Right atrium auricular region (tissue), 2 donors: Measurements from ENCODE around the gene CYP39A1. TPM values are rescaled to one million over a fixed set of nuclear protein-coding genes. Genes with fewer than 3 reads are reported as not detected.

Experiments
- DNase-seq: peaks from one replicate; pipeline ENCODE4 v3.0.0-alpha.2; 2019; ENCODE audit warnings: low spot score
- H3K27ac ChIP-seq, 2 donors: fragments of 200-600 bp; sonication (generic); 1 replicate in 1 of 2; 2 replicates in 1 of 2; pipeline ENCODE4 v1.5.1; 2016 to 2019
- H3K27me3 ChIP-seq, 2 donors: fragments of 200-600 bp; sonication (generic); one replicate each; pipeline versions ENCODE4 v1.5.1 to v1.6.0; 2017 to 2019
- H3K36me3 ChIP-seq: fragments of 200-600 bp; sonication (generic); one replicate; pipeline ENCODE4 v1.5.1; 2016
- H3K4me1 ChIP-seq, 2 donors: fragments of 200-600 bp; sonication (generic); one replicate each; pipeline versions ENCODE4 v1.5.1 to v1.6.0; 2017 to 2019
- H3K4me3 ChIP-seq, 2 donors: fragments of 200-600 bp; sonication (generic); 1 replicate in 1 of 2; 2 replicates in 1 of 2; pipeline ENCODE4 v1.5.1; 2017 to 2019; ENCODE audit warnings: mild to moderate bottlenecking in 1 of 2, moderate library complexity in 1 of 2
- H3K9me3 ChIP-seq, 2 donors: fragments of 200-600 bp; sonication (generic); one replicate each; pipeline ENCODE4 v1.5.1; 2019
- total RNA-seq, 2 donors: library from RNA; depleted of rRNA; stranded (reverse); fragments of >200 nt; gene quantifications; one replicate each; pipeline ENCODE4 v1.1.0, GENCODE V29; 2016
- TF ChIP-seq, protein P1 (sequence below), 2 donors: fragments of 200-600 bp; sonication (generic); IDR thresholded peaks; one replicate each; pipeline ENCODE4 v1.5.1; 2019; ENCODE audit warnings: antibody characterized with exemption in 2 of 2

The CYP39A1 gene
- total RNA-seq, 2 donors from 2014 or later, result 6.3 to 7.0 TPM

DNA sequence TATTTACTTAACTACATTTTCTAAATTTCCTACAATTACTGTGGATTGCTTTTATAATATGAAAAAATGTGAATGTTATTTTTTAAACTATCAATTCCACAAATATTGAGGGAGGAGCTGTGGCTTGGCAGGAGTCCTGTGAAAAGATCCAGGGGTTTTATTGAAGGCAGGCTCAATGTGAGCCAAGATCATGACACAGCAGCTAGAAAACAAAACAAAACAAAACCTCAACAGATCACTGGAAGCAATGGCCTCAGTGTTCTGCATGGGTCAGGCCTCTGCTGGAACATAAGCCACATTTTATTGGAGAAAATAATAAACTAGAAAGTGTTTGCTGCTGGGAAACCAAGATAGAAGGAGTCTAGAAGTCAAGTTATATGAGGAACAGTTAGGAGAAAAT lies 142.0 kb downstream of the CYP39A1 start:
- Histone ChIP-seq H3K4me3 (no peak overlapping the region), H3K27ac (peak overlapping the region; percentile 60 to 89), H3K27me3 (no peaks in the 10 kb centered on the region), H3K9me3 (no peaks in the 10 kb centered on the region), H3K36me3 (no peaks in the 10 kb centered on the region), H3K4me1 (peaks cover 0 to 72% of the 10 kb centered on the region in 2 donors)
- TF ChIP-seq, protein P1, sequence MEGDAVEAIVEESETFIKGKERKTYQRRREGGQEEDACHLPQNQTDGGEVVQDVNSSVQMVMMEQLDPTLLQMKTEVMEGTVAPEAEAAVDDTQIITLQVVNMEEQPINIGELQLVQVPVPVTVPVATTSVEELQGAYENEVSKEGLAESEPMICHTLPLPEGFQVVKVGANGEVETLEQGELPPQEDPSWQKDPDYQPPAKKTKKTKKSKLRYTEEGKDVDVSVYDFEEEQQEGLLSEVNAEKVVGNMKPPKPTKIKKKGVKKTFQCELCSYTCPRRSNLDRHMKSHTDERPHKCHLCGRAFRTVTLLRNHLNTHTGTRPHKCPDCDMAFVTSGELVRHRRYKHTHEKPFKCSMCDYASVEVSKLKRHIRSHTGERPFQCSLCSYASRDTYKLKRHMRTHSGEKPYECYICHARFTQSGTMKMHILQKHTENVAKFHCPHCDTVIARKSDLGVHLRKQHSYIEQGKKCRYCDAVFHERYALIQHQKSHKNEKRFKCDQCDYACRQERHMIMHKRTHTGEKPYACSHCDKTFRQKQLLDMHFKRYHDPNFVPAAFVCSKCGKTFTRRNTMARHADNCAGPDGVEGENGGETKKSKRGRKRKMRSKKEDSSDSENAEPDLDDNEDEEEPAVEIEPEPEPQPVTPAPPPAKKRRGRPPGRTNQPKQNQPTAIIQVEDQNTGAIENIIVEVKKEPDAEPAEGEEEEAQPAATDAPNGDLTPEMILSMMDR (IDR thresholded peaks at IDR 0.05), result no peak
- no peak for DNase-seq

DNA sequence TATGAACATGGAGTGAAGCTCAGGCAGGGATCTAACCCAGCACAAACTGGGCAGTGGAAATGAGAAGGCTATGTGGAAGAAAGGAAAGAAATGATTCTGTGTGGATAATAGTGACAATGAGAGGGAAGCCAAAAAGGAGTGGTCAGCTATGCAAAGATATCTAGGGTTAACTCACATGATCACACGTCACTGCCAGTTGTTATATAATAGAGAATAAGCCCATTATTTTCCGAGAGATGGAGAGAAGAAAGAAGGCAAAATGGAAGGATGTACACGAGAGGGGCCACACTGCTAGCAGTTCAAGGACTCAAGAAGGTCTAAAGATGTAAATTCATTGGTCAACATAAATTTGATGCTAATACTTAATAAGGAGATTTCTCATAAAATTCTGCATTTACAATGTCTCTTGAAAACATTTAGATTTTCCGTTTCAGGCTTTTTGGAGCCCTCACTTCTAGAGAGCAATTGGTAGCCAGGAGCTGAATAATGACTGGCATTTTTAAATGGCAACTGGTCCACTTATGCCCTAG lies 142.6 kb downstream of the CYP39A1 start:
- Histone ChIP-seq H3K9me3 (no peaks in the 10 kb centered on the region), H3K4me1 (peaks cover 0 to 78% of the 10 kb centered on the region in 2 donors), H3K27me3 (no peaks in the 10 kb centered on the region), H3K27ac (peak overlapping the region; percentile 60 to 89), H3K36me3 (no peaks in the 10 kb centered on the region), H3K4me3 (no peak overlapping the region)
- DNase-seq, result no peak
- TF ChIP-seq, protein P1 (IDR thresholded peaks at IDR 0.05), result no peak

DNA sequence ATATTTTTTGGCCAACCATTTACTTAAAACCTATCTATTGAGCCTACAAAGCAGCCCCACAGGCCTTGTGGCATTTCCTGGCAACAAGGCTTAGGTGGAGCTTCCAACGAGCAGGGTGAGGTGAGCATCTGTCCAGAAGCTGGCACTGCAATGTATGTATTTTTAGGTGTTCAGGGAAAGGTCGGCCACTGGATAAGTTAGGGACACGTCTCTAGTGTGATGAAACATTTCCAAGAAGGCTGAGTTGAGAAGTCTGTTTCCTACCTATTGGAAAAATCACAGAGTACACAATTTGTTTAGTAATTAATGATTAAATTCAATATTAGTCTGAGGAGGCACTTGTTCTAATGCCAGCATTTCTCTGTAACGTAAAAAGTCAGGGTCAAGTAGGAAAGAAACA lies 143.6 kb downstream of the CYP39A1 start:
- peaks cover 0 to 83% of the 10 kb centered on the region in 2 donors for H3K4me1 ChIP-seq
- H3K27me3 ChIP-seq, result no peaks in the 10 kb centered on the region
- no peak for DNase-seq
- no peaks in the 10 kb centered on the region for H3K36me3 ChIP-seq
- no peak overlapping the region for H3K4me3 ChIP-seq
- TF ChIP-seq, protein P1 (IDR thresholded peaks at IDR 0.05), result no peak
- H3K27ac ChIP-seq, result peak overlapping the region; percentile 60 to 89
- no peaks in the 10 kb centered on the region for H3K9me3 ChIP-seq

DNA sequence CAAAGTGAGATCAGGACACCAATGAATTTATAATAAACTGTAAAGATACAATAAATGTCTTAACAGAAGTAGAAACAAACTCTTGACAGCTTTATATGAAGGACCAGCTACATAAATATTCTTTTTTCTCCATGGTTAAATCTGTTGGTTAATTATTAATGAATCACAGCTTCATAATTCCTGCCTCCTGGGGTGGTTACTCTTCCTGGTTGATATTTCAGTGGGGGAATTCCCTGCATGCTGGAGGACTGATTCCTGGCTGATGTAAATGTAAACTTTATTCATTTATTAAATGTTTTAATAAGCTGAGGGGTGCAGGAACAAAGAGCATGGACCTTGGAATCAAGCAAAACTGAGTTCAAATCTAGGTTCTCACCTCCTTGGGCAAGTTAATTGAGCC lies 145.2 kb downstream of the CYP39A1 start:
- Histone ChIP-seq H3K27ac (peak overlapping the region; percentile 60 to 89), H3K4me3 (no peak overlapping the region), H3K4me1 (peaks cover 0 to 84% of the 10 kb centered on the region in 2 donors), H3K27me3 (no peaks in the 10 kb centered on the region), H3K9me3 (no peaks in the 10 kb centered on the region), H3K36me3 (no peaks in the 10 kb centered on the region)
- TF ChIP-seq, protein P1 (IDR thresholded peaks at IDR 0.05), result no peak
- no peak for DNase-seq

DNA sequence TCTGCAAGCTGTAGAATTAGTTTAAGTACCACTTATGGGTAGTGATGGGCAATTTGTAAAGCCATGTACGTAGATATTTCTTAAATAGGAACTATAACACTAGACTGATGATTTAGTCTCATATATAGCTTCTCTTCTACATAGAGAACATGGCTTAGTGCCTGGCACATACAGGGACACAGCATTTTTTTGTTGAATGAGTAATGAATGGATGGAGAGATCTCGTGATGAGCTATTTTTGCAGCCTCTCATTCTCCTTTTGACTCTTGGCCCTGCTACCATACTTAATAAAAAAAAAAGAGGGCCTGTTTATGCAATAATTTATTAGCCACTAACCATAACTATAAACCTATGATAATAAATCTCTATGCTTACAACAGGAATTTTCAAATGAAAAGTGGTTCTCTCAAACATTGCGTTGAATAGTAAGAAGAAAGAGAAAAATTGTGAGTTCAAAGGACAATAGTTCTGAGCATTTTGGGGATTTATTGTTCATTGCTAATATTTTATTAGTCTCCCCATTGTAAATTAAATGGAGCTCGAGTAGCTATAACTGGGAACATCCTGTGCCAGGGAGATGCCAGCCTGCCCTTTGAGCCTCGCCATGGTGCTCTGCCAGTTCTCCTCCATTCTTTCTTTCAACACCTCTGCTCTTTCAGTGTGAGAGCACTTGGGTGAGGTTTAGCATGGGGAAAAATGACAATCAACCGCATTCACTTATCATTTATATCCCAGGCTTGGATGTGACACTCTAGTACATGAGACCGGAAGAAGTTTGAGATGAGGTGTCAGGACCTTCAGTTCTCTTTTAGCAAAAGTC lies 146.7 kb downstream of the CYP39A1 start:
- peaks cover 0 to 73% of the 10 kb centered on the region in 2 donors for H3K4me1 ChIP-seq
- TF ChIP-seq, protein P1 (IDR thresholded peaks at IDR 0.05), result no peak

More for the DNA sequence above, 146.7 kb downstream of the CYP39A1 start:
- H3K36me3 ChIP-seq, result no peaks in the 10 kb centered on the region
- H3K4me3 ChIP-seq, result no peak overlapping the region
- peak overlapping the region; percentile 60 to 89 for H3K27ac ChIP-seq
- H3K27me3 ChIP-seq, result no peaks in the 10 kb centered on the region
- no peaks in the 10 kb centered on the region for H3K9me3 ChIP-seq
- DNase-seq, result no peak
